ENCODE data around the gene NAA60. TPM values are rescaled to one million over a fixed set of nuclear protein-coding genes. Genes with fewer than 3 reads are reported as not detected.

The NAA60 gene
- total and polyA plus RNA-seq, 9 of the 15 experiments (the other 6 are each of a cell fraction or from before 2014, with no cell fraction given), result 2.1 to 49.4 (median 10.3) TPM

DNA sequence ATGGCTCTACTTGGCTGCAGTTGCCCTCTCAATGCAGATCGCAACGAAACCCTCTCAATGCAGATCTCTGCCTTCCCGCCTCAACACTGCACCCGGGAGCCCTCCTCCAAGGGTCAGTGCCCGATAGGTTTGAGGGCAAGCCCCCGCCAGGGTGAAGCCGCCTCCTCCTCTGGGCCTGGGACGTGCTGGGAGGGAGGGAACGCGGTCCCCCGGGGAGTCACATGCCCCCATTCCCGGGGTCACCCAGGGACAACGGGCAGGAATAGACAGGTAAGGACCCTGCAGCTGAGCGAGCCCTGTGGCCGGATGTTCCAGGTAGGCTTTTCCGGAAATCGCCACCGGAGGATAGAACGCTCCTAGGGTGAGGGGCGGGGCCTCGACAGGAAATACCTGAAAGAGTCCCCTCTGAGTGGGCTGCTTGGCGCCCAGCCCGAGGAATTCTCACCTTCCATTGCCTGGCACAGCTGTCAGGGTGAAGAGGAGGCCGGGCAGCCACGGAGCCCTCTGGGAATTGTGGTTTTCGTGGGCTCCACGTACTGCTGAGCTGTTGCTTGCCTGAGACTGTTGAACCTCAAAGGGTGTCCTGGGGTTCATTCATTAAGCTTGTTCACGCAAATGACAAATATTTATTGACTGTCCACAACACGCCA lies 29.6 kb upstream of the NAA60 start:
- H3K79me2 ChIP-seq (ENCODE audit: control insufficient read depth, insufficient read depth, low read length), result no peaks in the 10 kb centered on the region
- peaks cover 1% of the 10 kb centered on the region; the same call in 2 of the 3 replicates for H3K36me3 ChIP-seq (ENCODE audit: control insufficient read depth, insufficient read depth, low read length)
- no peak overlapping the region for H2AFZ ChIP-seq (ENCODE audit: low read depth, low read length)
- in situ Hi-C loops (cut with MboI) (no loop called here), intact Hi-C loops (cut with micrococcal nuclease) (no loop called here)
- no peak overlapping the region for H3K27ac ChIP-seq (ENCODE audit: extremely low read depth, low read depth, low read length)
- 61% methylated on average over 22 of the region's 29 CpGs for WGBS (ENCODE audit: insufficient coverage, low coverage, missing lambda C conversion rate)
- no peak overlapping the region for H3K9ac ChIP-seq (ENCODE audit: insufficient read depth in 1 of 2, low read depth in 2 of 2, low read length in 2 of 2)
- no peak for FAIRE-seq
- ChIA-PET CTCF (ENCODE audit: low intra/inter-chr PET ratio) (no interaction called here), POLR2A (interaction anchor here (0.6 to 1.1 kb wide), 2 partner anchors 13 to 503 kb away, joined by 4 to 5 read pairs; partner anchors contain the start of genes ZNF174 and ZSCAN32)
- no peaks in the 10 kb centered on the region for H3K27me3 ChIP-seq (ENCODE audit: control insufficient read depth in 2 of 2, insufficient read depth in 2 of 2, low read length in 2 of 2)
- ATAC-seq, result no peak
- no peaks in the 10 kb centered on the region for H4K20me1 ChIP-seq (replicated peaks; ENCODE audit: control insufficient read depth, insufficient read depth, low read length)
- no peak overlapping the region for H3K4me2 ChIP-seq (ENCODE audit: insufficient read depth, low read length)
- DNase-seq (ENCODE audit: extremely low read depth in 1 of 4, low spot score in 3 of 4), result no peak
- H3K9me3 ChIP-seq (replicated peaks; ENCODE audit: control insufficient read depth, insufficient read depth, low read depth, low read length), result peaks cover 13% of the 10 kb centered on the region
- BruUV-seq (replicated peaks), result no TSS peak
- H3K4me1 ChIP-seq (replicated peaks in 1 of 2; ENCODE audit: control insufficient read depth in 2 of 2, insufficient read depth in 2 of 2, low read length in 2 of 2), result no peaks in the 10 kb centered on the region
- no peaks in the 10 kb centered on the region for H3K9me1 ChIP-seq (ENCODE audit: control insufficient read depth, insufficient read depth, low read length)
- no peak overlapping the region for H3K4me3 ChIP-seq
- TF ChIP-seq PTTG1 (tag; IDR thresholded peaks at IDR 0.05; ENCODE audit: low read depth) (no peak), SLC30A9 (CRISPR knock-in tag; IDR thresholded peaks at IDR 0.05) (no peak), XRCC3 (IDR thresholded peaks at IDR 0.05) (no peak), IFI16 (CRISPR knock-in tag; IDR thresholded peaks at IDR 0.05) (no peak), E2F3 (CRISPR knock-in tag; IDR thresholded peaks at IDR 0.05) (no peak), PRMT5 (CRISPR knock-in tag; IDR thresholded peaks at IDR 0.05) (no peak), ZNF274 (IDR thresholded peaks at IDR 0.05; ENCODE audit: borderline replicate concordance, low read depth, low read length) (no peak), EGR1 (conservative IDR thresholded peaks at IDR 0.05) (no peak), NCOA2 (IDR thresholded peaks at IDR 0.05; ENCODE audit: partially characterized antibody in 2 of 2) (no peak), MED1 (CRISPR knock-in tag; IDR thresholded peaks at IDR 0.05; ENCODE audit: borderline replicate concordance) (no peak), PHF21A (IDR thresholded peaks at IDR 0.05; ENCODE audit: borderline replicate concordance, low read depth) (no peak), CREBBP (IDR thresholded peaks at IDR 0.05; ENCODE audit: low read depth, low read length) (no peak), ETS2 (tag; IDR thresholded peaks at IDR 0.05; ENCODE audit: borderline replicate concordance, poor library complexity, severe bottlenecking) (no peak), EP400 (IDR thresholded peaks at IDR 0.05) (no peak), ZNF133 (CRISPR knock-in tag; IDR thresholded peaks at IDR 0.05) (no peak)
- TF ChIP-seq, protein P1, sequence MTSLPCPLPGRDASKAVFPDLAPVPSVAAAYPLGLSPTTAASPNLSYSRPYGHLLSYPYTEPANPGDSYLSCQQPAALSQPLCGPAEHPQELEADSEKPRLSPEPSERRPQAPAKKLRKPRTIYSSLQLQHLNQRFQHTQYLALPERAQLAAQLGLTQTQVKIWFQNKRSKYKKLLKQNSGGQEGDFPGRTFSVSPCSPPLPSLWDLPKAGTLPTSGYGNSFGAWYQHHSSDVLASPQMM (CRISPR knock-in tag; IDR thresholded peaks at IDR 0.05), result no peak
- TF ChIP-seq, protein P2, sequence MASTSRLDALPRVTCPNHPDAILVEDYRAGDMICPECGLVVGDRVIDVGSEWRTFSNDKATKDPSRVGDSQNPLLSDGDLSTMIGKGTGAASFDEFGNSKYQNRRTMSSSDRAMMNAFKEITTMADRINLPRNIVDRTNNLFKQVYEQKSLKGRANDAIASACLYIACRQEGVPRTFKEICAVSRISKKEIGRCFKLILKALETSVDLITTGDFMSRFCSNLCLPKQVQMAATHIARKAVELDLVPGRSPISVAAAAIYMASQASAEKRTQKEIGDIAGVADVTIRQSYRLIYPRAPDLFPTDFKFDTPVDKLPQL (IDR thresholded peaks at IDR 0.05; ENCODE audit: extremely low read depth, insufficient read length), result no peak
- TF ChIP-seq, protein P3, sequence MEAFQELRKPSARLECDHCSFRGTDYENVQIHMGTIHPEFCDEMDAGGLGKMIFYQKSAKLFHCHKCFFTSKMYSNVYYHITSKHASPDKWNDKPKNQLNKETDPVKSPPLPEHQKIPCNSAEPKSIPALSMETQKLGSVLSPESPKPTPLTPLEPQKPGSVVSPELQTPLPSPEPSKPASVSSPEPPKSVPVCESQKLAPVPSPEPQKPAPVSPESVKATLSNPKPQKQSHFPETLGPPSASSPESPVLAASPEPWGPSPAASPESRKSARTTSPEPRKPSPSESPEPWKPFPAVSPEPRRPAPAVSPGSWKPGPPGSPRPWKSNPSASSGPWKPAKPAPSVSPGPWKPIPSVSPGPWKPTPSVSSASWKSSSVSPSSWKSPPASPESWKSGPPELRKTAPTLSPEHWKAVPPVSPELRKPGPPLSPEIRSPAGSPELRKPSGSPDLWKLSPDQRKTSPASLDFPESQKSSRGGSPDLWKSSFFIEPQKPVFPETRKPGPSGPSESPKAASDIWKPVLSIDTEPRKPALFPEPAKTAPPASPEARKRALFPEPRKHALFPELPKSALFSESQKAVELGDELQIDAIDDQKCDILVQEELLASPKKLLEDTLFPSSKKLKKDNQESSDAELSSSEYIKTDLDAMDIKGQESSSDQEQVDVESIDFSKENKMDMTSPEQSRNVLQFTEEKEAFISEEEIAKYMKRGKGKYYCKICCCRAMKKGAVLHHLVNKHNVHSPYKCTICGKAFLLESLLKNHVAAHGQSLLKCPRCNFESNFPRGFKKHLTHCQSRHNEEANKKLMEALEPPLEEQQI (IDR thresholded peaks at IDR 0.05), result no peak
- TF ChIP-seq, protein P4, sequence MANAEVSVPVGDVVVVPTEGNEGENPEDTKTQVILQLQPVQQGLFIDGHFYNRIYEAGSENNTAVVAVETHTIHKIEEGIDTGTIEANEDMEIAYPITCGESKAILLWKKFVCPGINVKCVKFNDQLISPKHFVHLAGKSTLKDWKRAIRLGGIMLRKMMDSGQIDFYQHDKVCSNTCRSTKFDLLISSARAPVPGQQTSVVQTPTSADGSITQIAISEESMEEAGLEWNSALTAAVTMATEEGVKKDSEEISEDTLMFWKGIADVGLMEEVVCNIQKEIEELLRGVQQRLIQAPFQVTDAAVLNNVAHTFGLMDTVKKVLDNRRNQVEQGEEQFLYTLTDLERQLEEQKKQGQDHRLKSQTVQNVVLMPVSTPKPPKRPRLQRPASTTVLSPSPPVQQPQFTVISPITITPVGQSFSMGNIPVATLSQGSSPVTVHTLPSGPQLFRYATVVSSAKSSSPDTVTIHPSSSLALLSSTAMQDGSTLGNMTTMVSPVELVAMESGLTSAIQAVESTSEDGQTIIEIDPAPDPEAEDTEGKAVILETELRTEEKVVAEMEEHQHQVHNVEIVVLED (CRISPR knock-in tag; IDR thresholded peaks at IDR 0.05), result no peak
